MM.1S (cell line): Measurements from ENCODE around the gene MYBPC2.

Experiments
- EZH2 ChIP-seq: fragments of 300-600 bp; sonication (generic); optimal IDR thresholded peaks from 2 replicates; pipeline ENCODE3; 2017; ENCODE audit warnings: low read depth, mild to moderate bottlenecking, antibody characterized with exemption, low read length, mixed read lengths
- EZH2phosphoT487 ChIP-seq: fragments of 300-600 bp; sonication (generic); IDR thresholded peaks from 2 replicates; pipeline ENCODE4 v1.6.1; 2018; ENCODE audit warnings: antibody characterized with exemption, low read length
- TF ChIP-seq, protein P1 (sequence below): fragments of 300-600 bp; sonication (generic); IDR thresholded peaks from 2 replicates; pipeline ENCODE4 v1.5.1; 2016; ENCODE audit warnings: antibody characterized with exemption, low read length, mixed read lengths

DNA sequence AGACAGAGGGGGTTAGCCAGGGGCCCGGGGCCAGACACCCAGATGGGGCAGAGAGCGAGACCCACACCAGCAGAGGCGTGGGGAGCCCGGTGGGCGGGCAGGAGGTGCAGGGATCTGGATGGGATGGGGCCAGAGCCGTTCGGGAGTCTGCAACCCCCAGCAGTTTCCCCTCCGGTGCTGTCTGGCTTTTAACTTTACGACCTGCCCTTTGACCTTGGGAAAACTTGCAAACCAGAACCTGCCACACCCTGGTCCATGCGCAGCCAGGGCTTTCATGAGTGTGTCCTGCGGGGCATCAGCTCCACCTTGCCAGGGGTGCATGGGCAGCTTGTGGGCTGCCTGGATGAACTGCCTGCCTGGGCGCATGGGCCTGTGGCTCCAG is 68.5 kb downstream of the MYBPC2 start:
- TF ChIP-seq, protein P1, sequence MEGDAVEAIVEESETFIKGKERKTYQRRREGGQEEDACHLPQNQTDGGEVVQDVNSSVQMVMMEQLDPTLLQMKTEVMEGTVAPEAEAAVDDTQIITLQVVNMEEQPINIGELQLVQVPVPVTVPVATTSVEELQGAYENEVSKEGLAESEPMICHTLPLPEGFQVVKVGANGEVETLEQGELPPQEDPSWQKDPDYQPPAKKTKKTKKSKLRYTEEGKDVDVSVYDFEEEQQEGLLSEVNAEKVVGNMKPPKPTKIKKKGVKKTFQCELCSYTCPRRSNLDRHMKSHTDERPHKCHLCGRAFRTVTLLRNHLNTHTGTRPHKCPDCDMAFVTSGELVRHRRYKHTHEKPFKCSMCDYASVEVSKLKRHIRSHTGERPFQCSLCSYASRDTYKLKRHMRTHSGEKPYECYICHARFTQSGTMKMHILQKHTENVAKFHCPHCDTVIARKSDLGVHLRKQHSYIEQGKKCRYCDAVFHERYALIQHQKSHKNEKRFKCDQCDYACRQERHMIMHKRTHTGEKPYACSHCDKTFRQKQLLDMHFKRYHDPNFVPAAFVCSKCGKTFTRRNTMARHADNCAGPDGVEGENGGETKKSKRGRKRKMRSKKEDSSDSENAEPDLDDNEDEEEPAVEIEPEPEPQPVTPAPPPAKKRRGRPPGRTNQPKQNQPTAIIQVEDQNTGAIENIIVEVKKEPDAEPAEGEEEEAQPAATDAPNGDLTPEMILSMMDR: no peak
- TF ChIP-seq EZH2phosphoT487 (no peak), EZH2 (no peak)
